DND-41 (cell line): ENCODE data around the gene CABP4.

ENCODE experiments used
- ATAC-seq: fragments of 200-7000 bp; cut with Tn5 transposase; 3 replicates; pipeline ENCODE4 v1.9.1; 2021; ENCODE audit warnings: low read depth; ENCODE audit not compliant: insufficient read depth
- DNase-seq: peaks from one replicate; pipeline ENCODE4 v3.0.0-alpha.2; 2020
- H2AFZ ChIP-seq: 2 replicates; pipeline ENCODE4 v1.6.0; 2012; ENCODE audit warnings: low read depth, low read length
- H3K27ac ChIP-seq: 2 replicates; pipeline ENCODE4 v1.5.1; 2012; ENCODE audit warnings: low read length, inconsistent platforms
- H3K27me3 ChIP-seq: fragments of 200-600 bp; sonication (generic); 2 replicates; pipeline ENCODE4 v1.6.0; 2012; ENCODE audit warnings: low read length, mild to moderate bottlenecking, inconsistent platforms; ENCODE audit not compliant: insufficient read depth, poor library complexity
- H3K36me3 ChIP-seq: 2 replicates; pipeline ENCODE4 v1.5.1; 2012; ENCODE audit warnings: low read length, inconsistent platforms; ENCODE audit not compliant: insufficient read depth
- H3K4me1 ChIP-seq: 2 replicates; pipeline ENCODE4 v1.5.1; 2012; ENCODE audit warnings: mild to moderate bottlenecking, low read length; ENCODE audit not compliant: insufficient read depth
- H3K4me2 ChIP-seq: 2 replicates; pipeline ENCODE4 v1.6.0; 2012; ENCODE audit warnings: mild to moderate bottlenecking, moderate library complexity, low read length, inconsistent platforms; ENCODE audit not compliant: insufficient read depth
- H3K4me3 ChIP-seq, 2 experiments: fragments of 200-600 bp in 1 of 2; shearing (Covaris generic) in 1 of 2; 2 replicates each; pipeline ENCODE4 v1.5.1; 2012 to 2016; ENCODE audit warnings: inconsistent platforms in 2 of 2, low read length in 2 of 2, mild to moderate bottlenecking in 2 of 2, low read depth in 1 of 2, moderate library complexity in 1 of 2
- H3K79me2 ChIP-seq: 2 replicates; pipeline ENCODE4 v1.6.0; 2012; ENCODE audit warnings: low read length, inconsistent platforms; ENCODE audit not compliant: insufficient read depth
- H3K9ac ChIP-seq: 2 replicates; pipeline ENCODE4 v1.6.0; 2012; ENCODE audit warnings: low read depth, mild to moderate bottlenecking, inconsistent platforms, low read length, moderate library complexity
- H3K9me3 ChIP-seq: 2 replicates; pipeline ENCODE4 v1.5.1; 2012; ENCODE audit warnings: low read length, moderate library complexity, mild to moderate bottlenecking, inconsistent platforms; ENCODE audit not compliant: insufficient read depth, severe bottlenecking
- H4K20me1 ChIP-seq: 2 replicates; pipeline ENCODE4 v1.6.0; 2012; ENCODE audit warnings: low read length; ENCODE audit not compliant: insufficient read depth
- CTCF ChIP-seq: IDR thresholded peaks from 2 replicates; pipeline ENCODE4 v1.5.1; 2012; ENCODE audit warnings: borderline replicate concordance, low read length, moderate library complexity, mild to moderate bottlenecking; ENCODE audit not compliant: poor library complexity, severe bottlenecking; ENCODE audit errors: extremely low read depth
- EZH2 ChIP-seq: IDR thresholded peaks from 3 replicates; pipeline ENCODE4 v1.6.1; 2012; ENCODE audit warnings: borderline replicate concordance, low read depth, mild to moderate bottlenecking, moderate library complexity, low read length, inconsistent platforms; ENCODE audit not compliant: severe bottlenecking

The CABP4 gene

GRCh38 chr11:67441098-67441563 lies 14.0 kb upstream of the CABP4 start:
- peak overlapping the region; percentile 59 for H3K27ac ChIP-seq
- H3K4me2 ChIP-seq: no peak overlapping the region
- H3K9ac ChIP-seq: no peak overlapping the region
- no peak overlapping the region for H3K4me3 ChIP-seq
- H3K4me1 ChIP-seq: peaks cover 64% of the 10 kb centered on the region
- no peak for ATAC-seq
- H3K9me3 ChIP-seq: no peaks in the 10 kb centered on the region
- H3K79me2 ChIP-seq: peaks cover 49% of the 10 kb centered on the region
- peaks cover 31% of the 10 kb centered on the region for H3K36me3 ChIP-seq
- no peak for TF ChIP-seq CTCF
- no peak for TF ChIP-seq EZH2
- no peak overlapping the region for H2AFZ ChIP-seq
- DNase-seq: peak; percentile 18
- H3K27me3 ChIP-seq: no peaks in the 10 kb centered on the region
- H4K20me1 ChIP-seq: peaks cover 11% of the 10 kb centered on the region

GRCh38 chr11:67441731-67442351 lies 13.3 kb upstream of the CABP4 start:
- Histone ChIP-seq H4K20me1 (peaks cover 4% of the 10 kb centered on the region), H3K4me3 (no peak overlapping the region), H3K36me3 (peaks cover 24% of the 10 kb centered on the region; the same call in 1 of the 2 replicates), H3K27ac (0 out of 2 replicates have a peak overlapping the region, but pooled peaks have one; percentile 28), H3K79me2 (peaks cover 42% of the 10 kb centered on the region), H3K9ac (no peak overlapping the region), H3K4me1 (peaks cover 57% of the 10 kb centered on the region), H2AFZ (no peak overlapping the region), H3K27me3 (no peaks in the 10 kb centered on the region), H3K9me3 (no peaks in the 10 kb centered on the region), H3K4me2 (no peak overlapping the region)
- no peak for TF ChIP-seq EZH2
- no peak for TF ChIP-seq CTCF
- DNase-seq (peak; percentile 12), ATAC-seq (no peak)

GRCh38 chr11:67442504-67443404 lies 12.4 kb upstream of the CABP4 start:
- TF ChIP-seq CTCF: no peak
- no peak for TF ChIP-seq EZH2
- ATAC-seq: no peak; the same call in 2 of the 3 replicates
- H3K4me2 ChIP-seq: peak overlapping the region; percentile 57
- peak; percentile 23 for DNase-seq
- H3K9me3 ChIP-seq: no peaks in the 10 kb centered on the region
- peak overlapping the region; percentile 69 for H3K27ac ChIP-seq
- H3K4me1 ChIP-seq: peaks cover 54% of the 10 kb centered on the region
- peaks cover 17% of the 10 kb centered on the region; the same call in 1 of the 2 replicates for H3K36me3 ChIP-seq
- H3K79me2 ChIP-seq: peaks cover 33% of the 10 kb centered on the region
- peaks cover 3% of the 10 kb centered on the region; the same call in 1 of the 2 replicates for H4K20me1 ChIP-seq
- peak overlapping the region; percentile 28 for H3K9ac ChIP-seq
- no peak overlapping the region for H2AFZ ChIP-seq
- no peaks in the 10 kb centered on the region for H3K27me3 ChIP-seq
- H3K4me3 ChIP-seq: no peak overlapping the region
